ENCODE data around the gene MYO1E. TPM values are rescaled to one million over a fixed set of nuclear protein-coding genes. Genes with fewer than 3 reads are reported as not detected.
A peak's percentile ranks its signal among the peaks of the same experiment; 100 is the strongest.

The MYO1E gene
- total and polyA plus RNA-seq, 2 of the 8 experiments (the other 6 are each of a cell fraction or from before 2014, with no cell fraction given): 19.6 to 142 TPM

- H3K23me2 ChIP-seq (ENCODE audit: low read depth, low read length): no peaks in the 10 kb centered on the region
- no peaks in the 10 kb centered on the region for H3K9me3 ChIP-seq (ENCODE audit: insufficient read depth in 2 of 2, low read depth in 1 of 2, low read length in 1 of 2)
- H2AK5ac ChIP-seq (ENCODE audit: low read depth, low read length): no peak overlapping the region
- no peak overlapping the region for H3K9ac ChIP-seq (replicated peaks in 1 of 4; ENCODE audit: extremely low read depth in 1 of 4, low read depth in 3 of 4, low read length in 3 of 4)
- 70% methylated on average over 6 of the region's 6 CpGs; no CpG with 5 or more reads in 1 of the 2 experiments for WGBS, 2 experiments (ENCODE audit: extremely low coverage in 1 of 2, insufficient coverage in 1 of 2, insufficient read length in 1 of 2, insufficient replicate concordance in 2 of 2, low coverage in 1 of 2, low lambda C conversion rate in 2 of 2, missing lambda C conversion rate in 1 of 2)
- peaks cover 5 to 10% of the 10 kb centered on the region in 2 experiments for H4K20me1 ChIP-seq (replicated peaks in 1 of 2; ENCODE audit: control insufficient read depth in 1 of 2, insufficient read depth in 2 of 2, low read length in 2 of 2)
- FAIRE-seq (no peak), DNase-seq (ENCODE audit: low read depth in 1 of 2, low spot score in 2 of 2) (peak in 1 of 2 experiments; percentile 30)
- H2BK15ac ChIP-seq (ENCODE audit: low read length): no peak overlapping the region
- no peak overlapping the region for H3K4me3 ChIP-seq (ENCODE audit: extremely low read depth in 1 of 4, insufficient read depth in 2 of 4, low read depth in 3 of 4, low read length in 4 of 4)
- no peak overlapping the region for H3K56ac ChIP-seq (replicated peaks; ENCODE audit: insufficient read length, low read depth, low read length)
- no peak overlapping the region for H3K4ac ChIP-seq (replicated peaks; ENCODE audit: insufficient read length, low read depth, low read length)
- H3K23ac ChIP-seq (ENCODE audit: insufficient read length): no peak overlapping the region
- H3K4me2 ChIP-seq (ENCODE audit: insufficient read depth in 1 of 2, low read depth in 2 of 2, low read length in 2 of 2): no peak overlapping the region
- peaks cover 0 to 60% of the 10 kb centered on the region in 2 experiments; a peak in 3 of 4 replicates for H3K79me2 ChIP-seq (ENCODE audit: control insufficient read depth in 1 of 2, insufficient read depth in 2 of 2, low read length in 2 of 2)
- no peak overlapping the region for H4K5ac ChIP-seq (ENCODE audit: insufficient read length, low read depth, low read length)
- no peak overlapping the region for H2BK120ac ChIP-seq (replicated peaks; ENCODE audit: low read depth, low read length)
- peaks cover 2 to 16% (median 5%) of the 10 kb centered on the region in 4 experiments; a peak in 3 of 7 replicates for H3K4me1 ChIP-seq (replicated peaks in 1 of 4; ENCODE audit: control insufficient read depth in 3 of 4, insufficient read depth in 4 of 4, low read length in 3 of 4)
- H3K18ac ChIP-seq (ENCODE audit: extremely low read depth, low read length): peak overlapping the region; percentile 39; the same call in 1 of the 2 replicates
- H3K27me3 ChIP-seq (replicated peaks in 1 of 4; ENCODE audit: control insufficient read depth in 3 of 4, extremely low read depth in 1 of 4, insufficient read depth in 3 of 4, low read length in 3 of 4): no peaks in the 10 kb centered on the region
- no peak overlapping the region for H2BK20ac ChIP-seq (ENCODE audit: low read length)
- ChIA-PET POLR2A (ENCODE audit: partially characterized antibody) (no interaction called here), CTCF (ENCODE audit: partially characterized antibody) (interaction anchor here (2.2 kb wide), 1 partner anchor 33 kb away, joined by 9 read pairs; no protein-coding TSS in a partner anchor)
- H4K91ac ChIP-seq (replicated peaks; ENCODE audit: insufficient read length, low read length): no peak overlapping the region
- H2BK12ac ChIP-seq (ENCODE audit: low read depth, low read length): no peak overlapping the region
- no peak overlapping the region for H2BK5ac ChIP-seq (ENCODE audit: low read depth, low read length)
- no peak overlapping the region for H3K14ac ChIP-seq (ENCODE audit: insufficient read length)
- H3K36me3 ChIP-seq (ENCODE audit: control insufficient read depth in 2 of 4, insufficient read depth in 4 of 4, low read length in 3 of 4): no peaks in the 10 kb centered on the region
- peaks cover 10% of the 10 kb centered on the region; the same call in 1 of the 2 replicates for H3K79me1 ChIP-seq (ENCODE audit: low read depth, low read length)
- no peak for TF ChIP-seq CTBP2 (IDR thresholded peaks at IDR 0.05; ENCODE audit: borderline replicate concordance, insufficient read depth, insufficient read length, low read length)
- no peak for TF ChIP-seq ASH2L (IDR thresholded peaks at IDR 0.05; ENCODE audit: low read length)
- TF ChIP-seq EGR1 (IDR thresholded peaks at IDR 0.05; ENCODE audit: borderline replicate concordance, low read depth, low read length): no peak
- no peak for TF ChIP-seq TCF12 (IDR thresholded peaks at IDR 0.05; ENCODE audit: low read depth, low read length)
- TF ChIP-seq NRF1 (IDR thresholded peaks at IDR 0.05; ENCODE audit: low read depth, low read length): no peak
- H3K27ac ChIP-seq (ENCODE audit: low read depth, low read length): no peak overlapping the region
- H2AFZ ChIP-seq (ENCODE audit: low read length): no peak overlapping the region
- H4K8ac ChIP-seq (ENCODE audit: extremely low read depth, insufficient read depth, low read length): no peak overlapping the region
Observed at GRCh38 chr15:59326856-59327255, 45.8 kb downstream of the MYO1E start.
